Measurements from ENCODE around the gene KIAA0753.

DNA sequence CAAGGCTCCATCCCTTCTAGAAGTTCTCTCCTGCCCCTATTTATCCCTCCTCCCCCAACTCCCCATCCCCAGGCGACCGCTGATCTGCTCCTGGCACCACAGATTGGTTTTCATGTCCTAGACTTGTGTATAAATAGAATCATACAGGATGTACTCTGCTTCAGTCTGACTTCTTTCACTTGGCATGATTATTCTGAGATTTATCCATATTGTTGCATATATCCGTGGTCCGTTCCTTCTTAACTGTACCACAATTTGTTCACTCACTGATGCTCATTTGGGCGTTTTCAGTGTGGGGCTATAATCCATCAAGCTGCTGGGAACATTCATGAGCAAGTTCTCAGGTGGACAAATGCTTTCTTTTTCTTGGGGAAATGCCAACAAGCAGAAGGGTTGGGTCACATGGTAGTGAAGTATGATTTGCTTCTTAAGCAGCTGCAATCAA is 108.0 kb downstream of the KIAA0753 start:
- TF ChIP-seq, protein P1, sequence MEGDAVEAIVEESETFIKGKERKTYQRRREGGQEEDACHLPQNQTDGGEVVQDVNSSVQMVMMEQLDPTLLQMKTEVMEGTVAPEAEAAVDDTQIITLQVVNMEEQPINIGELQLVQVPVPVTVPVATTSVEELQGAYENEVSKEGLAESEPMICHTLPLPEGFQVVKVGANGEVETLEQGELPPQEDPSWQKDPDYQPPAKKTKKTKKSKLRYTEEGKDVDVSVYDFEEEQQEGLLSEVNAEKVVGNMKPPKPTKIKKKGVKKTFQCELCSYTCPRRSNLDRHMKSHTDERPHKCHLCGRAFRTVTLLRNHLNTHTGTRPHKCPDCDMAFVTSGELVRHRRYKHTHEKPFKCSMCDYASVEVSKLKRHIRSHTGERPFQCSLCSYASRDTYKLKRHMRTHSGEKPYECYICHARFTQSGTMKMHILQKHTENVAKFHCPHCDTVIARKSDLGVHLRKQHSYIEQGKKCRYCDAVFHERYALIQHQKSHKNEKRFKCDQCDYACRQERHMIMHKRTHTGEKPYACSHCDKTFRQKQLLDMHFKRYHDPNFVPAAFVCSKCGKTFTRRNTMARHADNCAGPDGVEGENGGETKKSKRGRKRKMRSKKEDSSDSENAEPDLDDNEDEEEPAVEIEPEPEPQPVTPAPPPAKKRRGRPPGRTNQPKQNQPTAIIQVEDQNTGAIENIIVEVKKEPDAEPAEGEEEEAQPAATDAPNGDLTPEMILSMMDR (IDR thresholded peaks at IDR 0.05), result no peak
- no peak for TF ChIP-seq POLR2A (IDR thresholded peaks at IDR 0.05)
